Dermis lymphatic vessel endothelial cell (primary cell): Measurements from ENCODE around the gene PPP1CC. TPM values are rescaled to one million over a fixed set of nuclear protein-coding genes. Genes with fewer than 3 reads are reported as not detected.

Experiments
- total RNA-seq: library from RNA; depleted of rRNA; stranded (reverse); fragments of >200 nt; gene quantifications from 2 replicates; pipeline ENCODE4 v1.2.1, GENCODE V29; 2014

Gene PPP1CC
- 85.6 and 113 TPM in 2 replicates for total RNA-seq

GRCh38 chr12:110742718-110743570 is at the start of gene PPP1CC:
TSS of gene PPP1CC (minus strand) at chr12:110742891. CDS start at chr12:110742707, 184 bp downstream.

GRCh38 chr12:110688446-110689280 is 54.0 kb downstream of the PPP1CC start, which contains the start of gene HVCN1:
TSS of gene HVCN1 (minus strand) at chr12:110689115. CDS start at chr12:110683245, 5,870 bp downstream.

Other genes with a start within 250 kb of the PPP1CC start
- gene VPS29, start 240.8 kb downstream of the PPP1CC start, total RNA-seq, result 66.3 and 71.3 TPM in 2 replicates
- gene RAD9B, start 240.6 kb downstream of the PPP1CC start, total RNA-seq, result 0.11 and 0.43 TPM in 2 replicates
- gene PPTC7, start 159.6 kb downstream of the PPP1CC start, total RNA-seq, result 7.7 and 8.6 TPM in 2 replicates
- gene TCTN1, start 128.8 kb downstream of the PPP1CC start, total RNA-seq, result 7.6 and 13.3 TPM in 2 replicates
- 4.9 and 5.6 TPM in 2 replicates for gene HVCN1, start 53.8 kb downstream of the PPP1CC start, total RNA-seq
- gene CCDC63, start 104.1 kb upstream of the PPP1CC start, total RNA-seq, result not detected in 2 replicates
- 0.33 and 0.86 TPM in 2 replicates for gene MYL2, start 177.7 kb upstream of the PPP1CC start, total RNA-seq